Mucosa of rectum (tissue), 2 donors: ENCODE measurements around the gene NBPF6.
"Not testable (repeated sequence)": the region's sequence is repeated elsewhere in the genome, so short reads cannot be mapped to it uniquely, and the experiment has no call there.

Experiments
- H3K27ac ChIP-seq, 2 donors: one replicate each; pipeline ENCODE4 v1.7.0; 2013; ENCODE audit warnings: inconsistent platforms in 2 of 2, low read depth in 2 of 2, low read length in 2 of 2
- H3K27me3 ChIP-seq, 2 donors: one replicate each; pipeline ENCODE4 v1.7.0; 2013; ENCODE audit warnings: low read length in 2 of 2; ENCODE audit not compliant: control insufficient read depth in 2 of 2, insufficient read depth in 2 of 2
- H3K36me3 ChIP-seq, 2 donors: one replicate each; pipeline ENCODE4 v1.7.0; 2013; ENCODE audit warnings: low read length in 2 of 2; ENCODE audit not compliant: control insufficient read depth in 2 of 2, insufficient read depth in 2 of 2
- H3K4me1 ChIP-seq, 2 donors: one replicate each; pipeline ENCODE4 v1.7.0; 2013; ENCODE audit warnings: low read length in 2 of 2, mild to moderate bottlenecking in 1 of 2; ENCODE audit not compliant: control insufficient read depth in 2 of 2, insufficient read depth in 2 of 2
- H3K4me3 ChIP-seq, 2 donors: one replicate each; pipeline ENCODE4 v1.7.0; 2013; ENCODE audit warnings: low read length in 2 of 2
- H3K9ac ChIP-seq, 2 donors: one replicate each; pipeline ENCODE4 v1.7.0; 2013; ENCODE audit warnings: low read length in 2 of 2, low read depth in 1 of 2, mild to moderate bottlenecking in 1 of 2
- H3K9me3 ChIP-seq, 2 donors: one replicate each; pipeline ENCODE4 v1.7.0; 2013; ENCODE audit warnings: low read length in 2 of 2; ENCODE audit not compliant: control insufficient read depth in 2 of 2
- donor health status: healthy.
- donor health status: Normal muscosa, but diverticular disease.

Gene NBPF6, protein sequence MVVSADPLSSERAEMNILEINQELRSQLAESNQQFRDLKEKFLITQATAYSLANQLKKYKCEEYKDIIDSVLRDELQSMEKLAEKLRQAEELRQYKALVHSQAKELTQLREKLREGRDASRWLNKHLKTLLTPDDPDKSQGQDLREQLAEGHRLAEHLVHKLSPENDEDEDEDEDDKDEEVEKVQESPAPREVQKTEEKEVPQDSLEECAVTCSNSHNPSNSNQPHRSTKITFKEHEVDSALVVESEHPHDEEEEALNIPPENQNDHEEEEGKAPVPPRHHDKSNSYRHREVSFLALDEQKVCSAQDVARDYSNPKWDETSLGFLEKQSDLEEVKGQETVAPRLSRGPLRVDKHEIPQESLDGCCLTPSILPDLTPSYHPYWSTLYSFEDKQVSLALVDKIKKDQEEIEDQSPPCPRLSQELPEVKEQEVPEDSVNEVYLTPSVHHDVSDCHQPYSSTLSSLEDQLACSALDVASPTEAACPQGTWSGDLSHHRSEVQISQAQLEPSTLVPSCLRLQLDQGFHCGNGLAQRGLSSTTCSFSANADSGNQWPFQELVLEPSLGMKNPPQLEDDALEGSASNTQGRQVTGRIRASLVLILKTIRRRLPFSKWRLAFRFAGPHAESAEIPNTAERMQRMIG

DNA sequence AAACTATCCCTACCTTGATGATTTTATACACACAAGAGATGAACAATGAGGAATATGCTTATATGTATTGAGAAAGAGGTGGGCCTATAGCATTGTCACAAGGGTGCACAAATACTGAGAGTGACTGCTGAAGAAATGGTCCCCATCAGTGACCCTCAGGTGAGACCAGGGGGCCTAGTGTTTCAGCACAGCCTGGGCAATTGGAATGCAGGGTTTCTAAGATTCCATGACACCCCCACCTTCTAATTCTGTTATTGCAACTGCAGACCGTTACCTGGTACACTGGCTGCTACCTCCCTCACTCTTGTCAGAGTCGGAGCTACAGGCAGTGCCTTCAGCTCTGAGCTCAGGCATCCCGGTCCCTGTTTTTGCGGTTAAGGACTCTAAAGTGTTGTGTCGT is at the start of gene NBPF6:
TSS of gene NBPF6 (plus strand) at position 301 of the 400 bp plus-strand sequence. CDS start 259 bp downstream, outside the sequence.
- H3K9ac ChIP-seq, H3K27me3 ChIP-seq, H3K4me3 ChIP-seq, H3K9me3 ChIP-seq, H3K4me1 ChIP-seq, H3K36me3 ChIP-seq, H3K27ac ChIP-seq: not testable (repeated sequence)

DNA sequence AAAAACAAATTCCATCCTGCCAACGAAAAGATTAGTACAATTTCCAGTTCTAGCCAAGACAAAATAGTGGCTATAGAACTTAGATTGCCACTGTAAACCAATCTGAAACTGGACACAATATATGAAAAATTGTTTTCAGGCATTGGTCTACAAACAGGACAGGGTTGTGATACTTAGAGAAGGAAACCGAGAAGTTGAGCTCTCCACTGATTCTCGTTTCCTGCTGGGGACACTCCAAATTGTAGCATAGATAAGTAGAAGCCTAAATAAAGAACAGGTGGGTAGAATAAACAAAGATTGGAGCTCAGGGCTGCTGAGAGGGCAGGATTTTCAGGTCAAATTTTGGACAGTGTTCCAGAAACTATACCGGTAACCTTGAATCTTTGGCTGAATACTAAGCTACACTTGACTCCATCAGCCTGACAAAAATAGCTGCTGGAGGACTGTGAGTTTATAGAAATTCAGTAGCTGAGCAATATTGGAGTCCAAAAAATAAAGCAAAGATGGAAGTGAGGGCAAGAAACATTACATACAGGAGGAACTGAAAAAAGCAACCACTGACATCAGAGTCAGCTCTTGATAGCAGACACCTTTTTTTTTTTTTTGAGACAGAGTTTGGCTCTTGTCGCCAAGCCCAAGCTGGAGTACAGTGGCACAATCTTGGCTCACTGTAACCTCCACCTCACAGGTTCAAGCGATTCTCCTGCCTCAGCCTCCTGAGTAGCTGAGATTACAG is 38.9 kb upstream of the NBPF6 start:
- H3K4me3 ChIP-seq, H3K27ac ChIP-seq, H3K9ac ChIP-seq, H3K9me3 ChIP-seq, H3K27me3 ChIP-seq, H3K36me3 ChIP-seq, H3K4me1 ChIP-seq: not testable (repeated sequence)

DNA sequence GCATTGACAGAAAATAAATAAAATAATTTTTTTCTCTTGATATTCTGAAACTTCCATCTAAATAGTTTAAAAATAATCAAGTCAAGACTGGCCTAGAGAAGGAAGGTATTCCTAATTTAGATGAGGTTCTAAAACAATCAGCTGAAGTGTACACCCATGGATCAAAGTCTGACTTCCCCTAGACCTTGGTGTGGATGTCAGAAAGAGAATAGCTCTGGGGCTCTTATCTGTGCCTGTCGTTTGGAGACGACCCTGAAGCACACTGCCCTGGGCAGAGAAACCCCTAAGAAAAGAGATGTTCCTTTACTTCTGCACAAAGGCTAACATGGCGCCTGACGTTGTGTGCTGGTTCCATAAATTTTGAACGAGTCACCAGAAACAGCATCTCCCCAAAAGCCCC is 30.0 kb upstream of the NBPF6 start:
- not testable (repeated sequence) for H3K36me3 ChIP-seq, H3K9ac ChIP-seq, H3K4me1 ChIP-seq, H3K9me3 ChIP-seq, H3K27ac ChIP-seq, H3K27me3 ChIP-seq, H3K4me3 ChIP-seq

DNA sequence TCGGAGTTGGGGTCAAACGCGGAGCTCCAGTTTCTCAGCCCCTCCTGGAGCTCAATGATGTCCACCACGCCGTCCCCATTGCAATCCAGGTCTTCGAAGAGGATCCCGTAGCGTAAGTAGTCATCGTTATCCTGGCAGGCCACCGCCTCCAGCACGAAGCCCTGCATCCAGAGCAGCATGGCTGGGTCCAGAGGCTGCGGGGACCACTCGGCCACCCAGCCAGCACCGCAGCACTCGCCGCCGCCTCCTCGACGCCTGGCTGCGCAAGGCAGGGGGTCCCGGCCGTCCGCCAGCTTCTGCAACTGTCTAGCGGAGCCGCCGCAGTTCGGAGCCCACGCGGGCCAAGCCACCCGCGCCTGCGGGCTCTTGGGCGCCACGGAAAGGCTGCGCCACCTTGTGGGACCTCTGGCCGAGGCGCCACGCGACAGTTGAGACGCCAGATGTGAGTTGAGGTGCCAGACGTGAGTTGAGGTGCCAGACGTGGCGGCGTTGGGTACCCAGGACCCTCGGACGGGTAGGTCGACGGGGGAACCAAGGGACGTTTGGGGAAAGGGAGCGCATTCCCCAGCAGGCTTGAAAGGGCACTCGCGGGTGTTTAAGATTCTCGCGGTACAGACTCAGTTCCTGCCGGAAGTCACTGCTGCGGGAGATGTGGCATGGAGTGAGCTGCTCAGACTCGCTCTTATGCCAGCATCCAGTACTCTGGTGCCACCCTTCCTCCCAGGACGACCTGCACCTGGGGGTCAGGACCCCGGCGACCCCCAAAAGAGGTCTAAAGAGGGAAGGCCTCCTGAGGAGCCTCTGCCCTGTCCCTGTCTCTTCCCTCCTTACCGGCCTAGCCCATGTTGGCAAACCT is 28.9 kb upstream of the NBPF6 start:
- not testable (repeated sequence) for H3K9me3 ChIP-seq, H3K4me1 ChIP-seq, H3K4me3 ChIP-seq, H3K9ac ChIP-seq, H3K36me3 ChIP-seq, H3K27ac ChIP-seq, H3K27me3 ChIP-seq

DNA sequence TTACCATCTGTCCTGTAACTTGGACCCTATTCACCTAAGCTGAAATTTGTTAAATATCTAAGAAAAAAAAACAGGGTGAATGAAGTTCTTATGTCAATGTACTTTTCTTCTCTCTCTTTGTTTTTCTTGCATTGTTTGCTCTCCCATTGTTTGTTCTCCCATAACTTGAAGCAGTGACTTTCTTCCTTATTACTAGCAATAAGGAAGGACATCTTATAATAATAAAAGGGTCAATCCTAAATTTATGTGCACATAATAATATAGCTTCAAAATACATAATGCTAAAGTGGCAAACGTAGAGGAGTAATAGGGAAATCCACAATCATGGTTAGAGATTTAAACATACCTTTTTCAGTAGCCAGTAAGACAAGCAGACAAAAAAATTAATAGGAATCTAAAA is 23.3 kb upstream of the NBPF6 start:
- H3K9me3 ChIP-seq: not testable (repeated sequence)

DNA sequence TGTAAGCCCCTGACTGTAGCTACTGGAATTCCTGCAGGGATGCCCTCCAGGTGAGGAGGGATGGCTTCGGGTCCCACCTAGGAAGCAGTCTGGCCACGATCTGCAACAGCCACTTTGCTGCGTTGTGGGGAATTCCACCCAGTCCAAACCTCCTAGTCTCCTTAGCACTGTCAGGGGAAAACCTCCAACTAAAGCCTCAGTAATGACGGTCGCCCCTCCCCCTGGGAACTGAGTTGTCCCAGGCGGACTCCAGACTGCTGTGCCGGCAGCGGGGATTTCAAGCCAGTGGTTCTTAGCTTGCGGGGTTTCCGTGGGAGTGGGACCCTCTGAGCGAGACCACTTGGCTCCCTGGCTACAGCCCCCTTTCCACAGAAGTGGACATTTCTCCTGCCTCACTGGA is 18.1 kb upstream of the NBPF6 start:
- H3K4me1 ChIP-seq, H3K4me3 ChIP-seq: not testable (repeated sequence)

More for the DNA sequence above, 23.3 kb upstream of the NBPF6 start:
- H3K4me3 ChIP-seq, H3K36me3 ChIP-seq, H3K27ac ChIP-seq, H3K4me1 ChIP-seq, H3K27me3 ChIP-seq, H3K9ac ChIP-seq: not testable (repeated sequence)

DNA sequence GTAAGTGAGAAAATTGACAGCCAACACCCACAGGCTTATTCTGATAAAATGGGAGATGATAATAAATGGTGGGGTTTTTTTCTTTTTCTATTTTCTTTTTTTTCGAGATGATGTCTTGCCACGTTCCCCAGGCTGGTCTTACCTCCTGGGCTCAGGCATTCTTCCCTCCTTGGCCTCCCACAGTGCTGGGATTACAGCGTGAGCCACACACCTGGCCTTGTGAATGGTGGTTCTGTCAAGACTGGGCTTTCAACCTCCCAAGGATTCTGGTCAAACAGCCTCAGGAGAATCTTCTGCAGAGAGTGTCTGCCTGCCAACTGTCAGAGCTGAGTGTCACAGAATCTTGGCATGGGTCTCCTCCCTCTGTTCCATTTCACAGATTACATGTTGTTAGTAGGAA is 16.7 kb upstream of the NBPF6 start:
- not testable (repeated sequence) for H3K9me3 ChIP-seq, H3K4me3 ChIP-seq, H3K4me1 ChIP-seq, H3K27me3 ChIP-seq, H3K27ac ChIP-seq, H3K36me3 ChIP-seq, H3K9ac ChIP-seq

More for the DNA sequence above, 18.1 kb upstream of the NBPF6 start:
- not testable (repeated sequence) for H3K36me3 ChIP-seq, H3K27me3 ChIP-seq, H3K27ac ChIP-seq, H3K9ac ChIP-seq, H3K9me3 ChIP-seq

DNA sequence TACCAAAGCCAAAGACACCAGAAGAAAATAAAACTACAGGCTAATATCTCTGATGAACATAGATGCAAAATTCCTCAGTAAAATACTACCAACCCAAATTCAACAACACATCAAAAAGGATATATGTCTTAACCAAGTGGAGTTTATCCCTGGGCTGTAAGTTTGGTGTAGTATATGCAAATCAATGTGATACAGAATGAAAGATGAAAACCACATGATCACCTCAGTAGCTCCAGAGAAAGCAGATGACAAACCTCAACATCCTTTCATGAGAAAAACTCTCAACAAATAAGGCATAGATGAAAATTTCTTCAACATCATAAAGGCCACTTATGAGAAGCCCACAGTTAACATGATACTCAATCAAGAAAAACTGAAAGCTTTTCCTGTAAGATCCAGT is 11.6 kb upstream of the NBPF6 start:
- H3K4me1 ChIP-seq, H3K36me3 ChIP-seq, H3K27ac ChIP-seq, H3K4me3 ChIP-seq, H3K9ac ChIP-seq, H3K27me3 ChIP-seq, H3K9me3 ChIP-seq: not testable (repeated sequence)

DNA sequence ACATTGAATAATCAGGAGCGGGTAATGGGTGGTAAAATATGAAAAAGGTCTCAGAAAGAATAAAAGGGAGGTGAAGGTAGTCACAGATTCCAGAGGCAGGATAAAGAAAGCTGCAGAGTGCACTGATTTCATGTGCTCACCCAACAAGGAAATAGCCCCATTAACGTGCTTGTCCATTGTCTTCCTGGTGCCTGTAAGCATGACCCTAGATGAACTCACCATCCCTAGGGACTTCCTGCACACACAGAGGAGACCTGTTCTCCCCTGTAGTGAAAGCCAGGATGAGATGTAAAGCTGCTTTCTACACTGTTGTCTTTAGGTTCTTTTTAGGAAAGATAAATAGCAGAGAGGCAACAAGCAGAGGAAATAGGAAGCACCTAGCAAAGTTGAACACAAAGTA is 4.4 kb downstream of the NBPF6 start:
- H3K9ac ChIP-seq, H3K9me3 ChIP-seq, H3K27ac ChIP-seq, H3K27me3 ChIP-seq, H3K4me3 ChIP-seq, H3K4me1 ChIP-seq, H3K36me3 ChIP-seq: not testable (repeated sequence)

DNA sequence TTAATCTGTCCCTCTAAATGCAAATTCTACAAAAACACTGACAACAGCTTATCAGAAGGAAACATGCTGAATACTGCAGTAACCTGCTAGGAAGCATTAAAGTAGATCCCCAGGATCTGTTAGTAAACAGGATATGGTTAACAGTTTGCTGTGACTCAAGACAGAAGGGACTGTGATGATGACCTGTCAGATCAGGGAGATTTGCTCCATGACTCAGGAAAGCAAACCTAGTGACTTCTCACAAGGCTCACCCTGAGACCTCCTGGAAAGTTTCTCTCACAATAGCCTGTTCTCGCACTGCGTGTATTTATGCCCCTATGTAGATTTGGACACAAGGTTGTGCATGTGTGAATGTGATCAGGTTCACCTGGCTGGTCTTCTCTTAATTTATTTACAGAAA is 8.5 kb downstream of the NBPF6 start:
- H3K27me3 ChIP-seq, H3K27ac ChIP-seq, H3K9ac ChIP-seq, H3K9me3 ChIP-seq, H3K4me1 ChIP-seq, H3K4me3 ChIP-seq, H3K36me3 ChIP-seq: not testable (repeated sequence)
